ENCODE results near the gene INSYN2A. TPM values are rescaled to one million over a fixed set of nuclear protein-coding genes. Genes with fewer than 3 reads are reported as not detected.

Gene INSYN2A
- total RNA-seq, 1 donor from 2014 or later, result 3.9 TPM

GRCh38 chr10:127195571-127196281, 665 bp downstream of the INSYN2A start:
- no peak for DNase-seq (ENCODE audit: low spot score)

- no peak for DNase-seq (ENCODE audit: low spot score)
Measured at GRCh38 chr10:127195041-127195506, 1.3 kb downstream of the INSYN2A start.

GRCh38 chr10:127194599-127194998, 1.8 kb downstream of the INSYN2A start:
- DNase-seq (ENCODE audit: low spot score), result no peak

GRCh38 chr10:127194111-127194510, 2.3 kb downstream of the INSYN2A start:
- no peak for DNase-seq (ENCODE audit: low spot score)

- DNase-seq (ENCODE audit: low spot score), result no peak
Measured at GRCh38 chr10:127193125-127193524, 3.3 kb downstream of the INSYN2A start.

GRCh38 chr10:127190427-127190826, 6.0 kb downstream of the INSYN2A start:
- DNase-seq (ENCODE audit: low spot score), result no peak

- DNase-seq (ENCODE audit: low spot score), result no peak
Measured at GRCh38 chr10:127189226-127189625, 7.2 kb downstream of the INSYN2A start.

GRCh38 chr10:127186813-127187212, 9.6 kb downstream of the INSYN2A start:
- DNase-seq (ENCODE audit: low spot score), result no peak

- no peak for DNase-seq (ENCODE audit: low spot score)
Measured at GRCh38 chr10:127184582-127184981, 11.8 kb downstream of the INSYN2A start.

- DNase-seq (ENCODE audit: low spot score), result no peak
Measured at GRCh38 chr10:127182161-127182560, 14.2 kb downstream of the INSYN2A start.

GRCh38 chr10:127179612-127180250, 16.7 kb downstream of the INSYN2A start:
- no peak for DNase-seq (ENCODE audit: low spot score)

- DNase-seq (ENCODE audit: low spot score), result no peak
Measured at GRCh38 chr10:127176649-127177048, 19.7 kb downstream of the INSYN2A start.

GRCh38 chr10:127175357-127176110, 20.9 kb downstream of the INSYN2A start:
- DNase-seq (ENCODE audit: low spot score), result no peak

- no peak for DNase-seq (ENCODE audit: low spot score)
Measured at GRCh38 chr10:127174866-127175265, 21.5 kb downstream of the INSYN2A start.

GRCh38 chr10:127168261-127168660, 28.1 kb downstream of the INSYN2A start:
- no peak for DNase-seq (ENCODE audit: low spot score)

- no peak for DNase-seq (ENCODE audit: low spot score)
Measured at GRCh38 chr10:127162841-127163240, 33.5 kb downstream of the INSYN2A start.

- DNase-seq (ENCODE audit: low spot score), result no peak
Measured at GRCh38 chr10:127161482-127161881, 34.9 kb downstream of the INSYN2A start.

- peak; percentile 9 for DNase-seq (ENCODE audit: low spot score)
Measured at GRCh38 chr10:127159648-127160245, 36.6 kb downstream of the INSYN2A start.

GRCh38 chr10:127158662-127159061, 37.7 kb downstream of the INSYN2A start:
- no peak for DNase-seq (ENCODE audit: low spot score)

GRCh38 chr10:127157506-127158200, 38.7 kb downstream of the INSYN2A start:
- no peak for DNase-seq (ENCODE audit: low spot score)

GRCh38 chr10:127157089-127157488, 39.3 kb downstream of the INSYN2A start:
- no peak for DNase-seq (ENCODE audit: low spot score)
